Parathyroid adenoma (tissue), 2 donors: ENCODE data around the gene STK24.

ENCODE experiments used
- H2AFZ ChIP-seq: fragments of 300-600 bp; sonication (generic); one replicate; pipeline ENCODE4 v1.7.0; 2017; ENCODE audit warnings: antibody characterized with exemption, mild to moderate bottlenecking
- H3K27ac ChIP-seq: fragments of 300-600 bp; sonication (generic); one replicate; pipeline ENCODE4 v1.7.0; 2017
- H3K27me3 ChIP-seq: fragments of 300-600 bp; sonication (generic); one replicate; pipeline ENCODE4 v1.7.0; 2017; ENCODE audit warnings: low read length; ENCODE audit not compliant: control insufficient read depth, insufficient read depth
- H3K36me3 ChIP-seq: fragments of 300-600 bp; sonication (generic); one replicate; pipeline ENCODE4 v1.7.0; 2017; ENCODE audit warnings: low read length; ENCODE audit not compliant: control insufficient read depth, insufficient read depth
- H3K4me1 ChIP-seq: fragments of 300-600 bp; sonication (generic); one replicate; pipeline ENCODE4 v1.7.0; 2017; ENCODE audit warnings: control low read depth
- H3K4me2 ChIP-seq: fragments of 300-600 bp; sonication (generic); one replicate; pipeline ENCODE4 v1.7.0; 2017; ENCODE audit warnings: low read length
- H3K4me3 ChIP-seq: fragments of 300-600 bp; sonication (generic); one replicate; pipeline ENCODE4 v1.7.0; 2017; ENCODE audit warnings: low read depth, low read length
- H3K79me2 ChIP-seq: fragments of 300-600 bp; sonication (generic); one replicate; pipeline ENCODE4 v1.7.0; 2017; ENCODE audit warnings: control low read depth
- H3K9ac ChIP-seq: fragments of 300-600 bp; sonication (generic); one replicate; pipeline ENCODE4 v1.7.0; 2017; ENCODE audit warnings: mild to moderate bottlenecking
- H3K9me3 ChIP-seq: fragments of 300-600 bp; sonication (generic); one replicate; pipeline ENCODE4 v1.7.0; 2017; ENCODE audit warnings: low read length; ENCODE audit not compliant: control insufficient read depth
- TF ChIP-seq, protein P1 (sequence below): fragments of 300-600 bp; sonication (generic); IDR thresholded peaks from one replicate; pipeline ENCODE4 v1.7.0; 2017; ENCODE audit warnings: antibody characterized with exemption, mild to moderate bottlenecking
- donor health status: primary hyperparathyroidism.

The STK24 gene

GRCh38 chr13:98500963-98501421 is 75.9 kb downstream of the STK24 start:
- Histone ChIP-seq H3K27me3 (no peaks in the 10 kb centered on the region), H3K27ac (no peak overlapping the region), H3K4me1 (peaks cover 18% of the 10 kb centered on the region), H3K9ac (no peak overlapping the region), H3K4me2 (no peak overlapping the region), H2AFZ (no peak overlapping the region), H3K36me3 (no peaks in the 10 kb centered on the region), H3K9me3 (no peaks in the 10 kb centered on the region), H3K79me2 (peaks cover 28% of the 10 kb centered on the region), H3K4me3 (no peak overlapping the region)
- TF ChIP-seq, protein P1, sequence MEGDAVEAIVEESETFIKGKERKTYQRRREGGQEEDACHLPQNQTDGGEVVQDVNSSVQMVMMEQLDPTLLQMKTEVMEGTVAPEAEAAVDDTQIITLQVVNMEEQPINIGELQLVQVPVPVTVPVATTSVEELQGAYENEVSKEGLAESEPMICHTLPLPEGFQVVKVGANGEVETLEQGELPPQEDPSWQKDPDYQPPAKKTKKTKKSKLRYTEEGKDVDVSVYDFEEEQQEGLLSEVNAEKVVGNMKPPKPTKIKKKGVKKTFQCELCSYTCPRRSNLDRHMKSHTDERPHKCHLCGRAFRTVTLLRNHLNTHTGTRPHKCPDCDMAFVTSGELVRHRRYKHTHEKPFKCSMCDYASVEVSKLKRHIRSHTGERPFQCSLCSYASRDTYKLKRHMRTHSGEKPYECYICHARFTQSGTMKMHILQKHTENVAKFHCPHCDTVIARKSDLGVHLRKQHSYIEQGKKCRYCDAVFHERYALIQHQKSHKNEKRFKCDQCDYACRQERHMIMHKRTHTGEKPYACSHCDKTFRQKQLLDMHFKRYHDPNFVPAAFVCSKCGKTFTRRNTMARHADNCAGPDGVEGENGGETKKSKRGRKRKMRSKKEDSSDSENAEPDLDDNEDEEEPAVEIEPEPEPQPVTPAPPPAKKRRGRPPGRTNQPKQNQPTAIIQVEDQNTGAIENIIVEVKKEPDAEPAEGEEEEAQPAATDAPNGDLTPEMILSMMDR: no peak

GRCh38 chr13:98496966-98497365 is 79.9 kb downstream of the STK24 start:
- Histone ChIP-seq H3K27ac (no peak overlapping the region), H3K36me3 (no peaks in the 10 kb centered on the region), H3K9ac (no peak overlapping the region), H3K27me3 (no peaks in the 10 kb centered on the region), H3K9me3 (no peaks in the 10 kb centered on the region), H3K79me2 (peaks cover 21% of the 10 kb centered on the region), H3K4me2 (no peak overlapping the region), H3K4me3 (no peak overlapping the region), H3K4me1 (peaks cover 5% of the 10 kb centered on the region), H2AFZ (no peak overlapping the region)
- TF ChIP-seq, protein P1: no peak

- Histone ChIP-seq H3K4me3 (no peak overlapping the region), H3K9me3 (no peaks in the 10 kb centered on the region), H3K27ac (no peak overlapping the region), H3K4me1 (peaks cover 5% of the 10 kb centered on the region), H3K36me3 (no peaks in the 10 kb centered on the region), H3K9ac (no peak overlapping the region), H3K79me2 (peaks cover 21% of the 10 kb centered on the region), H2AFZ (no peak overlapping the region), H3K27me3 (no peaks in the 10 kb centered on the region), H3K4me2 (no peak overlapping the region)
- TF ChIP-seq, protein P1: no peak
These were observed 80.5 kb downstream of the STK24 start for GRCh38 chr13:98496479-98496791.

DNA sequence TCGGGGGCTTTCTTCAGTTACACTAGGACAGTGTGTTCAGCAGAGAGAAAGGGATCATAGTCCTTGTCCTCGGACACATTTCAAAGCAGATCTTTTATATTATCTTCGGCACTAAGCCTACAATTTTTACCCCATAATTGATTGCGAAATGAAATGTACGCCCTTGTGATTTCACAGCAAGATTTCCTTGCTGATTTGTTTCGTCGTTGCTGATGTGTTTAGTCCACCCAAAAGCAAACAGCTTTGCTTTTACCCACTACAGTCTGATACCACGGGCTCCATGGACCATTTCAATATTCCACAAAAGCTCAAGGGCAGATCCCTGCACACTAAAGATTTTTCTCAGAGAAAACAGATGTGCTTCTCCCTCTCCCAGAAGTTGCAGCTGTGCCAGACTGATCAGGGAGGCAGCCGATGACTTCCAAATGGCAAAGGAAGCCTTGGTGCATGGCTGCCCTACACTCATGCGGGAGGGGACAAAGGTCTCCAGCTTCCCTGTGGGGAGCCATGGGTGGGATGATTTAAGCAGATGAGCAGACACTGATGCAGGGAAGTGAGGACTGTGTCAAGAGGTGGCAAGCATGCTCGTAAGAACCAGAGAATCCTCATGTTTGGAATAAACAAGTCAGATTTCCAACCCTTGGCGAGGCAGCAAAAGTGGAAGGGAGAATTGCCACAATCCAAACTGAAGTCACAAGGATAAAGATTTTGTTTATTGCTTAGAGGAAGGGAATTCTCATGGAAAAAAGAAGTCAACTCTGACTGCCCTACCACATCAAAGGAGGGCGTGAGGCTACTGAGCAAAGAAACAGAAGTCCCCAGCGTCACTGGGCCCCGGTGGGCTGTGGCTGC is 81.1 kb downstream of the STK24 start:
- no peak overlapping the region for H2AFZ ChIP-seq
- no peak overlapping the region for H3K9ac ChIP-seq
- H3K36me3 ChIP-seq: no peaks in the 10 kb centered on the region
- peaks cover 26% of the 10 kb centered on the region for H3K79me2 ChIP-seq
- peak overlapping the region; percentile 56 for H3K27ac ChIP-seq
- H3K4me1 ChIP-seq: peaks cover 5% of the 10 kb centered on the region
- TF ChIP-seq, protein P1: no peak
- H3K9me3 ChIP-seq: no peaks in the 10 kb centered on the region
- H3K4me3 ChIP-seq: no peak overlapping the region
- no peak overlapping the region for H3K4me2 ChIP-seq
- H3K27me3 ChIP-seq: no peaks in the 10 kb centered on the region

DNA sequence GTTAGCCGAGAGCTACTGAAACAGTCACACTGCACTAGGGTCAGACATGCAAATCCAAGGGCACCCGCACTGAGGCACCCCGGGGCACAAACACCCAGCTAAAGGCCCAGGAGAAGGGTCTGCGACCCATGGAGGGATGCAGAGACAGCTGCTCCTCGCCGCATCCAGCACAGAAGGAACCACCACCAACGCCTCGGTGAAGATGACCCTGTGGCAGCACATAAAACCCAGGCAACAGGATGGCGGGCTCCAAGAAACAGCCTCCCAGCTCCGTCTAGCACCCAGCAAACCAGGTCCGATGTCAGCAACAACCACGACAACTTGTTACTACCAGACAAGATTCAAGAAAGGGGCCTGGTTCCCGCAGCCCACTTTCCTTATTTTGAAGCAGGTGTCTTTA is 82.1 kb downstream of the STK24 start:
- H3K9me3 ChIP-seq: no peaks in the 10 kb centered on the region
- H3K27ac ChIP-seq: no peak overlapping the region
- TF ChIP-seq, protein P1: no peak
- H3K79me2 ChIP-seq: peaks cover 29% of the 10 kb centered on the region
- H3K4me3 ChIP-seq: no peak overlapping the region
- no peaks in the 10 kb centered on the region for H3K36me3 ChIP-seq
- H3K4me1 ChIP-seq: peaks cover 5% of the 10 kb centered on the region
- H3K9ac ChIP-seq: no peak overlapping the region
- H3K4me2 ChIP-seq: no peak overlapping the region
- no peak overlapping the region for H2AFZ ChIP-seq
- H3K27me3 ChIP-seq: no peaks in the 10 kb centered on the region
